Right cardiac atrium (tissue), 5 donors: ENCODE results near the gene SLC46A1. TPM values are rescaled to one million over a fixed set of nuclear protein-coding genes. Genes with fewer than 3 reads are reported as not detected.

ENCODE experiments used
- ATAC-seq, 2 donors: fragments of 200-7000 bp; cut with Tn5 transposase; one replicate each; pipeline versions ENCODE4 v1.8.0 to v1.9.1; 2020; ENCODE audit warnings: moderate library complexity in 2 of 2, mild to moderate bottlenecking in 1 of 2
- DNase-seq, 3 donors: peaks; one replicate each; pipeline ENCODE4 v3.0.0-alpha.2; 2020
- H3K27ac ChIP-seq: one replicate; pipeline ENCODE4 v1.5.1; 2013; ENCODE audit warnings: mild to moderate bottlenecking, low read length, control low read depth, moderate library complexity
- H3K27me3 ChIP-seq: one replicate; pipeline ENCODE4 v1.6.1; 2013; ENCODE audit not compliant: control insufficient read depth, insufficient read depth
- H3K4me1 ChIP-seq: one replicate; pipeline ENCODE4 v1.6.1; 2013; ENCODE audit warnings: low read length; ENCODE audit not compliant: control insufficient read depth, insufficient read depth
- H3K4me3 ChIP-seq: one replicate; pipeline ENCODE4 v1.5.1; 2013; ENCODE audit warnings: low read length, control low read depth
- H3K9me3 ChIP-seq: one replicate; pipeline ENCODE4 v1.6.1; 2013; ENCODE audit warnings: low read length; ENCODE audit not compliant: control insufficient read depth
- WGBS: extraction: QIAGEN DNeasy Blood & Tissue Kit; methylation state at CpG from one replicate; pipeline ENCODE4 v1.1.7; 2013; 5-methylcytosine and 5-hydroxymethylcytosine counted together
- intact Hi-C, 4 donors: fragments of 100-400 bp; cut with DNase I; formaldehyde crosslinking; loops; one replicate each; pipeline versions ENCODE4 v1.11.0 to v1.14.0; 2022 to 2023
- polyA plus RNA-seq: library from polyadenylated mRNA; stranded (reverse); fragments of 200-250 nt; gene quantifications from one replicate; pipeline ENCODE4 v1.2.3, GENCODE V29; 2013
- total RNA-seq, 4 donors: library from RNA; stranded (reverse); fragmentation: NEBNext Ultra II Directional; extraction: Animal tissue kit (Norgen Biotek cat#: 25700); gene quantifications; one replicate each; pipeline ENCODE4 v1.2.1, GENCODE V29; 2021
- donor health status: healthy with polysubstance abuse.
- donor health status: DM: no; HTN: yes; CAD: no.
- donor health status: DM: no; HTN: no; CAD: no.
- donor health status: DM: no; HTN: yes; CAD: no; lungs with severe emphysema.
- donor health status: DM: yes; HTN: yes; CAD: no.

SLC46A1 gene
- total and polyA plus RNA-seq, 5 donors = 3.0 to 9.2 (median 7.0) TPM

DNA sequence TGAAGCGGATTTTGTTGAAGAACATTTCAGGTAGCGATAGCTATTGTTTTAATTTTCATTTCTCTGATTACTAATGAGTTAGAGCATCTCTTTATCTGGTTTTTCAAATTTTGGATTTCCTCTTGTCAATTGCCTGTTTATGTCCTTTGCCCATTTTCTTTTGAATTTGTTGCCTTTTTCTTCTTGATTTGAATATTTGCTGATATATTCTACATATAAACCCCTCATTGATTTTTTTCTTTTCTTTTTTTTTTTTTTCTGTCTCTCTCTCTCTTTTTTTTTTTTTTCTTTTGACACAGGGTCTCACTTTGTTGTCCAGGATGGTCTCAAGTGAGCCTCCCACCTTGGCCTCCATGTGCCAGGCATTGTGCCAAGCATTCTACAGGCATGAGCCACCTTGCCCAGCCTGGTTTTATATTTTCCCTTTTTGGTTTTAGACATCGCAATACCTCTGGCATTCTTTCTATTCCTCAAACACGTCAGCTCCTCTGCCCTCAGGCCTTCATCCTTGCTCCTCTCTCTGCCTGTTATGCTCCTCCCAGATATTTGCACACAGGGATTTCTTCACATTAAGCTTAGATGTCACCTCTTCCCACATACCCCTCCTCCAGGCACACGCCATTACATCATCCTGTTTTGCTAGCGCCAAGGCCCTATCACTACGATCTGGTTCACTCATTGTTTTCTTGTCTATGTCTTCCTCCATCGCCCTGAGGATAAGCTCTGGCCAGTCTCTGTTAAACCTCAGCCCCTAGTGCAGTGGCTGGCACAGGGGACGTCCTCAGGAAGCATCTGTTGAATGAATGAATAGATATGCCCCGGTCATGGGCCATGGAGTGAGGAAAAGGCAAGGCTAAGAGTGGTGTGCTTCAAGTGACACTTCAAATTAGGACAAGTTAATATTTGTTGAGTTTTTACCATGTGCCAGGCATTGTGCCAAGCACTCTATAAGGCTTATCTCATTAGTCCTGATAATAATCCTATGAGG lies 25.9 kb downstream of the SLC46A1 start:
- intact Hi-C loops = no loop called here
- H3K27ac ChIP-seq = no peak overlapping the region
- WGBS = 70% methylated on average over 10 of the region's 10 CpGs
- H3K4me3 ChIP-seq = no peak overlapping the region
- no peak for ATAC-seq
- H3K4me1 ChIP-seq = no peaks in the 10 kb centered on the region
- H3K9me3 ChIP-seq = no peaks in the 10 kb centered on the region
- no peaks in the 10 kb centered on the region for H3K27me3 ChIP-seq
- DNase-seq = no peak

DNA sequence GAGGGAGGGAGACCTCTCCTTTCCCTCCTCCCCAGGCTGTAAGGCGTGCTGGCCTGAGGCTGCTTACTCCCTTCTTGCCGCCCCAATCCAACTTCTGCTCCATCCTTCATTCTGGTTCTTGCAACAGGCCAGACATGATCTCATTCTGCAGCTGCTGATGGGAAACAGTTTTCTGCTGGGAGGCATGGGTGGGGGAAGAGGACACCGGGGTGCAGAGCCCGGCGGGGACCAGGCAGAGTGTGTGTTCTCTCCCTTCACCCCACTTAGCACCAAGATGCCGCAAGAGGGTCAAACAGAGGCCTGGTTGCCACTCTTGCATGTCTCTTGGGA lies 33.1 kb downstream of the SLC46A1 start:
- Histone ChIP-seq H3K4me1 (peaks cover 14% of the 10 kb centered on the region), H3K27ac (no peak overlapping the region), H3K27me3 (no peaks in the 10 kb centered on the region), H3K9me3 (no peaks in the 10 kb centered on the region), H3K4me3 (no peak overlapping the region)
- WGBS = 81% methylated on average over 6 of the region's 6 CpGs
- ATAC-seq (no peak), DNase-seq (no peak)
- intact Hi-C loops = no loop called here

DNA sequence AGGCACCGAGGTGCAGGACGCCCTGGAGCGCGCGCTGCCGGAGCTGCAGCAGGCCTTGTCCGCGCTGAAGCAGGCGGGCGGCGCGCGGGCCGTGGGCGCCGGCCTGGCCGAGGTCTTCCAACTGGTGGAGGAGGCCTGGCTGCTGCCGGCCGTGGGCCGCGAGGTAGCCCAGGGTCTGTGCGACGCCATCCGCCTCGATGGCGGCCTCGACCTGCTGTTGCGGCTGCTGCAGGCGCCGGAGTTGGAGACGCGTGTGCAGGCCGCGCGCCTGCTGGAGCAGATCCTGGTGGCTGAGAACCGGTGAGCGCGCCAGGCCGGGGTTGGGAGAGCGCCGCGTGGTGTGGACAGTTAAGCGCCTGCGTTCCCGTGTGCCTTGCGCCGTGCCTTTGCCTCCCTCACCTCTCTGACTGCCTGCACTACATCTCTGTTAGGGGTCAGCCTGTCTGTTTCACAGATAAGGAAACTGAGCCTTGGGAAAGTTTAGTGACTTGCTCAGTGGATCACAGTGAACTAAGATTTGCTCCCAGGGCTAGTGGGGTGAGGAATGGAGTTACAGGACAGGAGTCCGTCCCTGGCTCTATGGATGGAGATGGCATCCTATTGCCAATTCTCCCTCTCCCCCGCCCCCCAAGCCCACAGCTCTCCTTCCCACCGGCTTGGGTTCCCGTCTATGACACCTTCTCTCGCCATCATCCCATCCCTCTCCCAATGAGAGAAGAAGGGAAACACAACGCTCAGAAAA lies 33.6 kb downstream of the SLC46A1 start:
- Histone ChIP-seq H3K27me3 (no peaks in the 10 kb centered on the region), H3K4me3 (peak overlapping the region; percentile 56), H3K27ac (no peak overlapping the region), H3K4me1 (peaks cover 14% of the 10 kb centered on the region), H3K9me3 (no peaks in the 10 kb centered on the region)
- peak; percentile 45 to 71 (median 68) for DNase-seq
- peak in 1 of 2 donors; percentile 4 for ATAC-seq
- 8% methylated on average over 53 of the region's 53 CpGs for WGBS
- intact Hi-C loops = no loop called here

DNA sequence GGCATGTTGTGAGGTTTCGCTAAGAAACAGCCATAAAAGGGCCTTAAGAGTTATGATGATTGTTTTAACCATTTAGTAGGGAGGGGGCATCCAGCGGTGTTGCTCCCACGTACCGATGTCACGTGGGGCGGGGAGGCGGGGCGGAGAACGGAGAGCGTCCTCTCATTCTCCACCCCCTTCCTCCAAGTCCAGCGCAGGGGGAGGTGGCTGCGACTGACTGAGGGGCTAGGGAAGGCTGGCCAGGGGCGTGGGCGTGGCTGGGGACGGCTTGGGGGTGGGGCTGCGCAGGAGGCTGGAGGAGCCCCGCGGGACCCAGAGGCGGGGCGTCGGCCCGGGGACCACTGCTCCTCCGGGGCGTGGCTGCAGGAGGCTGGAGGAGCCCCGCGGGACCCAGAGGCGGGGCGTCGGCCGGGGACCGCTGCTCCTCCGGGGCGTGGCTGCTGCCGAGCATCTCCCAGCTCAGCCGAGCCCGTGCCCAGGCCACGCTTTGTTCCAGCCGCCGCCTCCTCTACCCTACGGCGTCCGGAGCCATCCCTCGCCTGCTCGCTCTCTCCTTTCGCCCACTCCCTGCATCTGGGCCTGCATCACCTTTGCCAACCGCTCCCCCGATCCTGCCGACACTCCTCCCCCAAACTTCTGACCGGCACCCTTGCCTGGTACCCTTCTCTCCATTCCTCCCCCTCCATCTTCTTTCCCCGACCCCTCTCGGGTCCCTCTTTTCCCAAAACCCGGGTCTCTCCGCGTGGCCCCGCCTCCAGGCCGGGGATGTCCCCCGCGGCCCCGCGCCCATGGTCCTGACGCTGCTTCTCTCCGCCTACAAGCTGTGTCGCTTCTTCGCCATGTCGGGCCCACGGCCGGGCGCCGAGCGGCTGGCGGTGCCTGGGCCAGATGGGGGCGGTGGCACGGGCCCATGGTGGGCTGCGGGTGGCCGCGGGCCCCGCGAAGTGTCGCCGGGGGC lies 34.5 kb downstream of the SLC46A1 start, which contains the start of gene SARM1:
TSS of gene SARM1 (plus strand) at position 450 of the 958 bp plus-strand sequence. CDS start at position 789, 339 bp downstream.
- ATAC-seq (peak; percentile 86 to 90), DNase-seq (peak; percentile 94 to 96 (median 94))
- Histone ChIP-seq H3K27ac (peak within 1 kb of the TSS; percentile 44), H3K4me3 (peak within 1 kb of the TSS; percentile 56), H3K27me3 (no peaks in the 10 kb centered on the region), H3K9me3 (no peaks in the 10 kb centered on the region), H3K4me1 (peaks cover 14% of the 10 kb centered on the region)
- intact Hi-C loops = no loop called here
- WGBS = under 1% methylated on average over 80 of the region's 80 CpGs

DNA sequence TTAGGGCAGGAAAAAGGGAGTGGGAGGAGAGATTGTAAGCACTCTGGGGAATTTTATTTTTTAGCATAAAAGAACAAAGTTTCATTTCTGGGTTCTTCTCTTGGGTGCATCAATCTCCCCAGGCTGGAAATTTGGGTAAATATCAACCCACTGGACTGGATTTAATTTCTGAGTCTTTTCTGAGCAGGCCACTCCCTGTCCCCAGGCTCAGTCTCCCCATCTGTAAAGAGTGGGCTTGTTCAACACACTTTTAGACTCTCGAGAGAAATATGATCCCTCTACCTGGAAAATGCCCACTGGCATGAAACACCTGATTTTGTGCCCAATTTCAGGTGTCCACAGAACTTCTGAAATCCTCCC lies 35.3 kb downstream of the SLC46A1 start:
- Histone ChIP-seq H3K27me3 (no peaks in the 10 kb centered on the region), H3K4me3 (no peak overlapping the region), H3K4me1 (peaks cover 14% of the 10 kb centered on the region), H3K9me3 (no peaks in the 10 kb centered on the region), H3K27ac (peak overlapping the region; percentile 44)
- 81% methylated on average over 1 of the region's 1 CpG for WGBS
- no peak for DNase-seq
- no peak for ATAC-seq
- intact Hi-C loops = no loop called here

GRCh38 chr17:28370035-28370743 lies 35.8 kb downstream of the SLC46A1 start, which contains the start of gene VTN:
TSS of gene VTN (minus strand) at chr17:28370307. CDS start at chr17:28370203, 104 bp downstream.
- 21% methylated on average over 8 of the region's 8 CpGs for WGBS
- intact Hi-C loops = no loop called here
- ATAC-seq (peak; percentile 28 to 72), DNase-seq (peak; percentile 70 to 78 (median 76))
- peaks cover 14% of the 10 kb centered on the region for H3K4me1 ChIP-seq
- H3K27ac ChIP-seq = peak within 1 kb of the TSS; percentile 44
- H3K4me3 ChIP-seq = peak within 1 kb of the TSS; percentile 56
- H3K27me3 ChIP-seq = no peaks in the 10 kb centered on the region
- no peaks in the 10 kb centered on the region for H3K9me3 ChIP-seq

- WGBS = 58% methylated on average over 10 of the region's 10 CpGs
- Histone ChIP-seq H3K27ac (no peak overlapping the region), H3K27me3 (no peaks in the 10 kb centered on the region), H3K4me1 (peaks cover 14% of the 10 kb centered on the region), H3K4me3 (no peak overlapping the region), H3K9me3 (no peaks in the 10 kb centered on the region)
- intact Hi-C loops = no loop called here
- DNase-seq = no peak
- ATAC-seq = no peak
Observed at GRCh38 chr17:28369684-28370034, 36.4 kb downstream of the SLC46A1 start.

DNA sequence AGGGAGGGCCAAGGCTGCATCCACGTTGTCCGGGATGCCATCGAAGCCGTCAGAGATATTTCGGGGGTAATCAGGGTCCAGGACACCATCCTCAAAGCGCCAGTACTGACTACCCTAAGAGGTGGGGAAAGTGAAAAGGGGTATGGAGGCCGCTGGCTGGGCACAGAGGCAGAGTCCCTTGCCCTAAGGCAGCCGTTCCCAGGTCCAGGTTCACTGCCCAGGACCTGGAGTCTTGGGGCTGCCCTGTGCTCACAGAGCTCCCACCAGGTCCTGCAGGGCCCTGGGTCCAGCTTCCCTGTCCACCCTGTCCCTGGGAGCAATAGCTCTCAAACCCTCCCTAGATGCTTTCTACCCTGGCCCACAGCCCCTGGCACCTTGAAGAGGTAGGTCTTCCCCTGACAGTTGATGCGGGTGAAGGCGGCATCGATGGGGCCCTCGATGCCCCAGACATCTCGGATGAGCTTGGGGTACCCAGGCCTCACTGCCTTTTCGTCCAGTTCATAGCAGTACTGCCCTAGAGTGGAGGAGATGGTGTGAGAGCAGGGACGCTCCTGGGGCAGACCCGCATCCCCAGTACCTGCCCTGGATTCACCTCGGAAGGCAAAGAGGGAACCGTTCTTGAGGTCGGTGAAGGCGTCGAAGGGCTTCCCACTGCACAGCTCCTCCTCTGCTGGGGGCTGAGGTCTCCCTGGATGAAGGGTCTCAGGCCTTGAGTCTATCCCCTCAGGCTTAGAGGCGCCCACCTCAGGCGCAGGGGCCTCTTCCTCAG lies 36.9 kb downstream of the SLC46A1 start:
- DNase-seq (no peak), ATAC-seq (no peak)
- H3K27me3 ChIP-seq = no peaks in the 10 kb centered on the region
- H3K4me1 ChIP-seq = peaks cover 14% of the 10 kb centered on the region
- no peak overlapping the region for H3K4me3 ChIP-seq
- intact Hi-C loops = no loop called here
- H3K27ac ChIP-seq = no peak overlapping the region
- no peaks in the 10 kb centered on the region for H3K9me3 ChIP-seq
- 89% methylated on average over 23 of the region's 23 CpGs for WGBS

DNA sequence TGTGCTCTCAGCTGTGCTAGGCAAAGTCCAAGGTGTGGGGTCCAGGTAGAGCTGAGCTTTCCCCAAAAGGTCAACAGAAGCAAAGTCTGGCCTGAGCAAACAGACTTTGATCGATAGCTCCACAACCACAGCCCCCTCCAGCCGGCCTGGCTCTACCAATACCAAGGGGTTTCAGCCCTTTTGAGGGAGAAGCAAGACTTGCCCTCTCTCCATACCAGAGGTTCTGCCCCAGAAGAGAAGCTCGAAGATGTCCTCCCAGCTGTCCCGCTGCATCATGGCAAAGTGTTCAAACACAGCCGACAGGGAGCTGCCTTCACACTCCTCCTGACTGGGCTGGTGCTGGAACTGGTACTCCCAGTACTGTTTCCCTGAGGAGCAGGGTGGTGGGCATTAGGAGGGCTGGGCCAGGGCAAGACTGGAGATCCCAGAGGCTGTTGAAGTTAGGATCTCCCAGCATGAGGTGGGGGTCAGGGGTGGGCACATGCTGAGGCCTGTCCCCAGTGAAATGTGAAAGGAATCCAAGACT lies 37.6 kb downstream of the SLC46A1 start:
- no peaks in the 10 kb centered on the region for H3K27me3 ChIP-seq
- ATAC-seq = no peak
- DNase-seq = no peak
- H3K9me3 ChIP-seq = no peaks in the 10 kb centered on the region
- intact Hi-C loops = no loop called here
- H3K4me1 ChIP-seq = peaks cover 14% of the 10 kb centered on the region
- 82% methylated on average over 5 of the region's 5 CpGs for WGBS
- no peak overlapping the region for H3K27ac ChIP-seq
- H3K4me3 ChIP-seq = no peak overlapping the region
